ENCODE data around the gene ERMN. TPM values are rescaled to one million over a fixed set of nuclear protein-coding genes. Genes with fewer than 3 reads are reported as not detected.

The ERMN gene
- total RNA-seq, 3 donors from 2014 or later, result 0.06 to 0.32 (median 0.14) TPM

DNA sequence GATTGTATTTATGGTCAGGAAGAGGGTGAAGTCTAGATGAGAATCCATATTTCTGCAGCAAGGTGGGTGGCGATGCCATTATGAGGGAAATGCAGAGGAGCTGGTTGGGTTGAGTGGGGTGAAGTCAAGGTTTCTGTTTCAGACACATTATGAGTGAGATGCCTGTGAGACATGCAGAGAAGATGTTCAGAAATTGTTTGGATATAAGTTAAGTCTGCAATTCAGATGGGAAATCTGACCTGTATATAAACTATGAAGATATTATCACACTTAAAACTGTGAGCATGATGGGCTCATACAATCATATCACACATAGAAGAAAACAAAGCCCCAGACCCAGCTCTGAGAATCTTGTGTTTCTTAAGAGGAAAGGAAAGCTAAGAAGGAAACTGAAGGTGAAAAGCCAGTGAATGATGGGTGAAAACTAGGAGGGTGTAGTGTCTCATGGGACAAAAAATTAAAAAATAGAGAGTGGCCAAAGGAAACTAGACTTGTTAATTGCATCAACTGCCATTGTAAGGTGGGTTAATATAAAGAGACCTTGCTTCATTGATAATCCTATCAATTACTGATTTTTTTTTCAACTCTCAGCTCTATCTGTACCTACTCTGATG is 53.9 kb downstream of the ERMN start:
- intact Hi-C loops (cut with DNase I, micrococcal nuclease), result no loop called here
- DNase-seq, result no peak
- TF ChIP-seq, protein P1, sequence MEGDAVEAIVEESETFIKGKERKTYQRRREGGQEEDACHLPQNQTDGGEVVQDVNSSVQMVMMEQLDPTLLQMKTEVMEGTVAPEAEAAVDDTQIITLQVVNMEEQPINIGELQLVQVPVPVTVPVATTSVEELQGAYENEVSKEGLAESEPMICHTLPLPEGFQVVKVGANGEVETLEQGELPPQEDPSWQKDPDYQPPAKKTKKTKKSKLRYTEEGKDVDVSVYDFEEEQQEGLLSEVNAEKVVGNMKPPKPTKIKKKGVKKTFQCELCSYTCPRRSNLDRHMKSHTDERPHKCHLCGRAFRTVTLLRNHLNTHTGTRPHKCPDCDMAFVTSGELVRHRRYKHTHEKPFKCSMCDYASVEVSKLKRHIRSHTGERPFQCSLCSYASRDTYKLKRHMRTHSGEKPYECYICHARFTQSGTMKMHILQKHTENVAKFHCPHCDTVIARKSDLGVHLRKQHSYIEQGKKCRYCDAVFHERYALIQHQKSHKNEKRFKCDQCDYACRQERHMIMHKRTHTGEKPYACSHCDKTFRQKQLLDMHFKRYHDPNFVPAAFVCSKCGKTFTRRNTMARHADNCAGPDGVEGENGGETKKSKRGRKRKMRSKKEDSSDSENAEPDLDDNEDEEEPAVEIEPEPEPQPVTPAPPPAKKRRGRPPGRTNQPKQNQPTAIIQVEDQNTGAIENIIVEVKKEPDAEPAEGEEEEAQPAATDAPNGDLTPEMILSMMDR (IDR thresholded peaks at IDR 0.05), result no peak
- no peak for ATAC-seq
- no peak overlapping the region for H3K4me3 ChIP-seq
- no peaks in the 10 kb centered on the region for H3K36me3 ChIP-seq (ENCODE audit: low read depth)
- no peaks in the 10 kb centered on the region for H3K4me1 ChIP-seq (ENCODE audit: low read depth)
- H3K9me3 ChIP-seq, result no peaks in the 10 kb centered on the region

DNA sequence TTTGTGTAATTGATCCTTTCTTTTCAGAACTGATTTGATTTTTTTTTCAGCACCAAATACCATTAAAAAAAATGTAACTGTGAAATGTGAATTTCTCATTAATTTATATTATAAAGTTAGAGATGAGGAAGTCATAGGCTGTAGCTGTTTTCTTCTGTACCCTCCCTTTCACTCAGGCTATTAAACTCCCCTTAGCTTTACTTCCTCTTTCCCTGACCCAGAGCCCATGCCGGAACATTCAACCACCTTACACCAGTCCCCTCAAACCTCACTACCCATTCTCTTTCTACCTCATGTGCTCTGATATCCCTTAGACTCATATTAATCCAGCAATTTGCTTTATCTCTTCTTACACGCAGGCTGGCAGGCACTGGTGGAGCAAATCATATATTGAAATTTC is 55.7 kb downstream of the ERMN start:
- intact Hi-C loops (cut with DNase I, micrococcal nuclease), result no loop called here
- Histone ChIP-seq H3K4me1 (ENCODE audit: low read depth) (no peaks in the 10 kb centered on the region), H3K9me3 (no peaks in the 10 kb centered on the region), H3K36me3 (ENCODE audit: low read depth) (no peaks in the 10 kb centered on the region), H3K4me3 (no peak overlapping the region)
- no peak for ATAC-seq
- no peak for DNase-seq
- TF ChIP-seq, protein P1 (IDR thresholded peaks at IDR 0.05), result no peak

DNA sequence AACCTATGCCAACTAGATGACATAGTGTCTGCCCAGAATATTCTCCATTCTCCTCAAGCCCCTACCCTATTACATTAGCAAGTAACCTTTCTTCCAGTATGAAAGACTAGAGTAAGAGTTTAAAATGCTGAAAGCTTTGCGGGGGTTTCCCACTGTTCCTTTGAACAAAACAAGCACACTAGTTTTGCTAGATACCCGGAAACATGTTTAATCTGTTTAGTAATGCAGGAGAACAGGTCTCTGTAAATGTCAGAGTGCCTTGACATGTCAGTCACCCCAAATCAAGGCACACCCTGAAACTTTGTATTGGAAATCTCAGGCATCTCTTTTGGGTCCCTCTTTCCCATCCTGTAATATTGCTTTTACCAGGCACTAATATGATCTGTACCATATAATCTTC is 56.6 kb downstream of the ERMN start:
- H3K4me1 ChIP-seq (ENCODE audit: low read depth), result no peaks in the 10 kb centered on the region
- no peaks in the 10 kb centered on the region for H3K36me3 ChIP-seq (ENCODE audit: low read depth)
- intact Hi-C loops (cut with DNase I, micrococcal nuclease), result no loop called here
- no peaks in the 10 kb centered on the region for H3K9me3 ChIP-seq
- H3K4me3 ChIP-seq, result no peak overlapping the region
- ATAC-seq (no peak), DNase-seq (no peak)
- TF ChIP-seq, protein P1 (IDR thresholded peaks at IDR 0.05), result no peak

Other genes starting within 250 kb of the ERMN start
- 10 to 100 TPM; 16.5 to 46.1 (median 45.5) TPM for gene GALNT5, start 68.1 kb downstream of the ERMN start, total RNA-seq
- 10 to 100 TPM in 1 of 3 donors, 1 to 10 TPM in 2; 4.7 to 11.5 (median 5.8) TPM for gene CYTIP, start 118.3 kb upstream of the ERMN start, total RNA-seq